ENCODE results near the gene SCTR.
A peak's percentile ranks its signal among the peaks of the same experiment; 100 is the strongest.
"Not testable (repeated sequence)": the region's sequence is repeated elsewhere in the genome, so short reads cannot be mapped to it uniquely, and the experiment has no call there.

SCTR gene

DNA sequence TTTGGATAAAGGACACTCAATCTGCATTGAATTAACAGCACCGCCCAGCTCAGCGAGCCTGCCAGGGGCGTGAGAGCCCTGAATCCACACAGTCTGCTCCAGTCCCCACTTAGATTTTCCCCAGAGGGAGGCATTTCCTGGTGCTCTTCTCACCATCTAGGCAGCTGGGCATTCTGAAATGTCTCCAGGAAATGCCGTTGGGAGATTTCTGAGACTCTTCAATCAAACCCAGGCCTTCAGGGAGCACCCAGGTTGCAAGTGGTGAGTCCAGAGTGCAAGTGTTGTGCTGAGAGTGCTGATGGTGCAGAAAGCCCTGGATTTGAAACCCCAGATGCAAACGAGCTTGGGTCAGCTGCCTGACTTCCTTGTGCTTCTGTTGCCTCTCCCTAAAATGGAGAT lies 116.1 kb downstream of the SCTR start:
- no peak for DNase-seq (ENCODE audit: low read depth)

DNA sequence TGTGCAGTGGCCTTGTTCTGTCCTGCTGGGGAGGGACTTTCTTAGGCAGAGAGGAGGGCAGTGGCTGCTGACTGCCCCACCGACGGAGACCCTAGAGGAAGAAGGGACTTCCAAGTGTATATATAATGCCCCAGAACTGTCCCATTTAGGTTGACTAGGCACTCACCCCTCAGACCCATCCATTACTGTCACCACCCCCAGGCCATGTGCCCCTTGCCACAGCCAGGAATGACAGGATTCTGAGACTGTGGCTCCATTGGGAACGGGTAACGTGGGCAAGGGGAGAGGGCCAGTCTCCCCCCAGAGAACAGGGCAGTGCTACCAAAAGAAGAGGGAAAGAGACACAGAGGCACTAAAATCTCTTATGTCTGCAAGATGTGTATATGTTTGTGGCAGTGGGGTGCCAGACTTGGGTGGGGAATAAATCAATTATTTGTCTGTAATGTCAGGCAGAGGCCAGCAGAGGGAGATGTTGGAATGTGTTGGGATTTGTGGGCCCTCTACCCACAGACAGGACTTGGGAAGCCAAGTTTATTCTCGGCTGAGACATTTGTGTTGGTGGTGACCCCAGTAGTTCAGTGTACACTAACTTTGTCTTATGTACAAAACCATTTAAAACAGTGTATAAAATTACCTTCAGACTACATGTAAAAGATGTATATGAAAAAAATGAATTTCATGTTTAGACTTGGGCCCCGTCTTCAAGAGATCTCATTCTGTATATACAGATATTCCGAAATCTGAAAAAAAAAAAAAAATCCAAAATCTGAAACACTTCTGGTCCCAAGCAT lies 116.7 kb downstream of the SCTR start:
- peak; percentile 15 for DNase-seq (ENCODE audit: low read depth)

DNA sequence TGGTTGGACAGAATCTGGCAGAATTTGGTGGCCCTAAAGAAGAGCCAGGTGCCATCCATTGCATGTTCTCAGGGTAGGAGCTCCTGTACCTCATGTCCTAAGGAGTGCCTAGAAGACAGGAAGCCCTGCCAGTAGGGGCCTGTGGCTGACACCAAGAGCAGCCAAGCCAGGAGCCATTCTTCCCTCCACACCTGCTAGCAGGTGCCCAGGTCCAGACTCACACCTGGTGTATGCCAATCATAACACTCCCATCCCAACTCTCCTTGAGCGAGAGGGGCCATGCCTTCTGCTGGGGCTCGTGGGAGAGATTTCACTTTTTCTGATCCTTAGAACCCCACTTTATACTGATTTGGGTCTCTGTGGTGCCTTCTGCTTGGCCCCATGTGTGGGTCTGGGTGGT lies 119.1 kb downstream of the SCTR start:
- no peak for DNase-seq (ENCODE audit: low read depth)

DNA sequence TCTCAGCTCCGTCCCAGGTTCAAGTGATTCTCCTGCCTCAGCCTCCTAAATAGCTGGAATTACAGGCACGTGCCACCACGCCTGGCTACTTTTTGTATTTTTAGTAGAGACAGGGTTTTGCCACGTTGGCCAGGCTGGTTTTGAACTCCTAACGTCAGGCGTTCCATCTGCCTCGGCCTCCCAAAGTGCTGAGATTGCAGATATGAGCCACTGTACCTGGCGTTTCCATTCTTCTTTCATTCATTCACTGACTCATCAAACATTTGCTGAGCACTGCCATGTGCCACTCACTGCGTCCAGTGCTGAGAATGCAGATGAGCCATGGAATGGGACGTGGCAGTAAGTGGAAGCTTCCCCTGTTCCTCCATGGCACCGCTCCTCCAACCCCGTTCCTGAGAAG lies 120.7 kb downstream of the SCTR start:
- DNase-seq (ENCODE audit: low read depth), result not testable (repeated sequence)

DNA sequence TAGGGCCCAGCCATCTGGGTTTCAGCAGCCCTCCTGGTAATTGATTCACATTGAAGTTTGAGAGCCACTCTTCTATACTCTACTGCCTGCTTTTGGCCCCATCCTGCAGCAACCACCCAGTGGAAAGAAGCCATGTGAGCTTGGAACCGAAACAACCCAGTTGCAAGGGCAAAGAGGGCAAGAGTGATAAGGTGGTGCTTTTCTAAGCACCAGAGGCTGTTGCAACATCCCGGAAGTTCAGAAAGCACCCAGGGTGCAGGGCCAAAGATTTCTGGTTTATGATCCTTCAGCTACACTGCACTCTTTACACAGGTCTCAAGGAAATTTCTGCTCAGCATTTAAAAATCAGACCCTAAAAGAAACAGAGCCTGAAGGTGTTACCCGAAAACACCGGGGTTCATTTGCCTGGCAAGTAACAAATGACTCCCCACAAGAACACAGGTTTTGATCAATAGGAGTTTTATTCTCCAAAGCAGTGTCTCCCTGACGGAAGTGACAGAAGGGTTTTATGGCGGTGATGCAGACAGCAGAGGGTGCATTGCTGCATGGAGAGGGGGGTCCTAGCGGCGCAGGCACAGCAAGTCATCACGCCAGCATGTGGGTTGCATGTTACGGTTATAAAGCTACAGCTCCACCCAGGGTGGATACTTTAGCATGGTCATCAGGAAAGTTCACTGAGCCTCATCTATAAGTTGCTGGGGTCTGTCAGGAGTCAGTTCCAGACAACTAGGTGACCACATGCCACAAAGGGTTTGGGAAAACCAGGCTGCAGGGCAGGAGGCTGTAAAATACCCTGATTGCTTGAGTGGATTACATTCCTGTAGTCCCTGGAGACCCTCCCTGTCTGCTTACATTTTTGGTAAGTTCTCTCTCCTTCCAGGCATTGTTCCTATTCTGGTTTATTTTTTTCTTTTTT lies 121.4 kb downstream of the SCTR start:
- DNase-seq (ENCODE audit: low read depth), result no peak

DNA sequence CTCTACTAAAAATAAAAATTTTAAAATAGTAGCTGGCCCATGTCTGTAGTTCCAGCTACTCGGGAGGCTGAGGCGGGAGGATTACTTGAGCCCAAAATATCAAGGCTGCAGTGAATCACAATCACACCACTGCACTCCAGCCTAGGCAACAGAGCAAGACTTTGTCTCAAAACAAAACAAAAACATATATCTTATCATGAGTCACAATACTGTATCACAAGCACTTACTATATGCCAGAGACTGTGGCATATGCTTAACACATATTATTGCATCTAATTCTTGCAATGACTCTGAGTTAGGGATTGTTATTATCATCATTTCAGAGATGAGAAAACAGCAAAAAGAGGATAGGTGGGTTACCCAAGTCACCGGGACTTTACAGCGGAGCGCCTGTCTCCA lies 122.2 kb downstream of the SCTR start:
- no peak for DNase-seq (ENCODE audit: low read depth)

DNA sequence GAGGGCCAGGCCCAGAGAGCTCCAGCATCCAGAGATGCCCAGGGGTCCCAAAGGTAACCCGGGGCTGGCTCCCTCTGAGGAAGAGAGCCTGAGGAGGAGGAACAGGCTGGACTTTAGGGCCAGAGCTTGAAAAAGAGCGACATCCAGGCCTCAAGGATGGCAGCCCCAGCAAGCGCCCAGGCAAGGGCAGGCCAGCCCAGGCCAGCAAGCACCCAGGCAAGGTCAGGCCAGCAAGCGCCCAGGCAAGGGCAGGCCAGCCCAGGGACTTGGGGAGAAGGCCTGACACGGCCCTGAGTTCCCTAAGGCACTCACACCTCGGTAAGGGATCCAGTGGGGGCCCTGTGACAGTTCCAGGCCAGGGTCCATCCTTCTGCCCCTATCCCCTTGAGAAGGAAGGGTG lies 127.1 kb downstream of the SCTR start:
- DNase-seq (ENCODE audit: low read depth), result no peak

DNA sequence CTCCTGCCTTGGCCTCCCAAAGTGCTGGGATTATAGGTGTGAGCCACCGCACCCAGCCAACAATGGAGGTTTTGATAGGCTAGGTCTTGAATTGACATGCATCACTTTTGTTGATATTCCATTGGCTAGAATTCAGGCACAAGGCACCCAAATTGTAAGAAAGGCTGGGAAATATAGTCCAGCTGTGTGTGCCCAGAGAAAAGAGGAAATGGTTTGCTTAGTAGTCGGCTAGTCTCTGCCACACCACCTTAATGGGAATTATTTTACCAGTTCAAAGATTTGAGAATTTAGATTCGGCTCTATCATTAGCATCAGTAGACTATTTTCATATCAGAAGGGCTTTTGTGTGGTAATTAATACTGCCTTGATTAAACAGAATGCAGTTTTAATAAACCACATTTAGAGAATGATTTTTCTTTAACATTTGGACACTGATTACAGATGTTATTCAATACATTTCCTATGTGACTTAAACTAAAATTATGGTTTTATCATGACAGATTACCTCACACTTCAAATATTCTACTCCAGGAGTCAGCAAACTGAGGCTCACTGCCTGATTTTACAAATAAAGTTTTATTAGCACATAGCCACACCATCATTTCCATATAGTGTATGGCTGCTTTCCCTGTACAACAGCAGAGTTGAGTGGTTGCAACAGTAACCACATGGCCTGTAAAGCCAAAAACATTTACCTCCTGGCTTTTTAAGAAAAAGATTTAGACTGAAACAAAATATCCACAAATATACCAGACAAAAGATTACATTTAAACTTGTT lies 130.1 kb downstream of the SCTR start:
- DNase-seq (ENCODE audit: low read depth), result no peak
